ENCODE measurements around the gene FHL1.
"Not testable (repeated sequence)": the region's sequence is repeated elsewhere in the genome, so short reads cannot be mapped to it uniquely, and the experiment has no call there.

Gene FHL1

GRCh38 chrX:136147315-136147901 is at the start of gene FHL1:
TSS of gene FHL1 (plus strand) at chrX:136147533.
- peak; percentile 27 for DNase-seq (ENCODE audit: low read depth)

- DNase-seq (ENCODE audit: low read depth): no peak
Observed at GRCh38 chrX:136097871-136098805, 49.2 kb upstream of the FHL1 start.

GRCh38 chrX:136104936-136105335 is 42.4 kb upstream of the FHL1 start:
- DNase-seq (ENCODE audit: low read depth): no peak

GRCh38 chrX:136106920-136107528 is 40.3 kb upstream of the FHL1 start:
- DNase-seq (ENCODE audit: low read depth): no peak

- DNase-seq (ENCODE audit: low read depth): not testable (repeated sequence)
Observed at GRCh38 chrX:136108905-136109304, 38.4 kb upstream of the FHL1 start.

- no peak for DNase-seq (ENCODE audit: low read depth)
Observed at GRCh38 chrX:136112286-136112685, 35.0 kb upstream of the FHL1 start.

GRCh38 chrX:136112778-136113177 is 34.6 kb upstream of the FHL1 start:
- DNase-seq (ENCODE audit: low read depth): no peak

GRCh38 chrX:136115126-136115903 is 32.0 kb upstream of the FHL1 start:
- DNase-seq (ENCODE audit: low read depth): no peak

GRCh38 chrX:136115904-136116297 is 31.4 kb upstream of the FHL1 start:
- no peak for DNase-seq (ENCODE audit: low read depth)

- DNase-seq (ENCODE audit: low read depth): no peak
Observed at GRCh38 chrX:136121788-136122187, 25.5 kb upstream of the FHL1 start.

- no peak for DNase-seq (ENCODE audit: low read depth)
Observed at GRCh38 chrX:136122207-136122606, 25.1 kb upstream of the FHL1 start.

- no peak for DNase-seq (ENCODE audit: low read depth)
Observed at GRCh38 chrX:136125106-136125505, 22.2 kb upstream of the FHL1 start.

- DNase-seq (ENCODE audit: low read depth): no peak
Observed at GRCh38 chrX:136126371-136126770, 21.0 kb upstream of the FHL1 start.

GRCh38 chrX:136126872-136127406 is 20.4 kb upstream of the FHL1 start:
- DNase-seq (ENCODE audit: low read depth): no peak

GRCh38 chrX:136128743-136129142 is 18.6 kb upstream of the FHL1 start:
- no peak for DNase-seq (ENCODE audit: low read depth)

GRCh38 chrX:136130931-136131833 is 16.2 kb upstream of the FHL1 start:
- DNase-seq (ENCODE audit: low read depth): no peak

- no peak for DNase-seq (ENCODE audit: low read depth)
Observed at GRCh38 chrX:136138939-136139338, 8.4 kb upstream of the FHL1 start.

- no peak for DNase-seq (ENCODE audit: low read depth)
Observed at GRCh38 chrX:136141569-136141968, 5.8 kb upstream of the FHL1 start.

GRCh38 chrX:136142592-136142991 is 4.7 kb upstream of the FHL1 start:
- DNase-seq (ENCODE audit: low read depth): no peak

- DNase-seq (ENCODE audit: low read depth): no peak
Observed at GRCh38 chrX:136143711-136144110, 3.6 kb upstream of the FHL1 start.

All from activated T-cell treated with anti-CD3 and anti-CD28 coated beads for 48 hours (primary cell).